Ovary (tissue), 3 donors: ENCODE measurements around the gene COL27A1.

Experiments used
- CTCF ChIP-seq, 3 donors: fragments of 450-650 bp in 2 of 3; fragments of 200-600 bp in 1 of 3; IDR thresholded peaks; one replicate each; pipeline versions ENCODE4 v1.5.1 to v1.8.0; 2016 to 2022; ENCODE audit warnings: antibody characterized with exemption in 3 of 3, mild to moderate bottlenecking in 1 of 3
- POLR2A ChIP-seq: fragments of 450-650 bp; IDR thresholded peaks from one replicate; pipeline ENCODE4 v1.6.1; 2017; ENCODE audit warnings: antibody characterized with exemption, mild to moderate bottlenecking, moderate library complexity
- donor health status: DM: no; HTN: no; CAD: no.

- TF ChIP-seq POLR2A: no peak
- no peak for TF ChIP-seq CTCF (IDR thresholded peaks at IDR 0.05)
Measured at GRCh38 chr9:114243240-114243639, 87.9 kb downstream of the COL27A1 start.
